Stromal cell of bone marrow (primary cell): ENCODE data around the gene PODNL1.

ENCODE experiments used
- DNase-seq: peaks from one replicate; pipeline ENCODE4 v3.0.0-alpha.2; 2012; ENCODE audit warnings: low read depth

Gene PODNL1

DNA sequence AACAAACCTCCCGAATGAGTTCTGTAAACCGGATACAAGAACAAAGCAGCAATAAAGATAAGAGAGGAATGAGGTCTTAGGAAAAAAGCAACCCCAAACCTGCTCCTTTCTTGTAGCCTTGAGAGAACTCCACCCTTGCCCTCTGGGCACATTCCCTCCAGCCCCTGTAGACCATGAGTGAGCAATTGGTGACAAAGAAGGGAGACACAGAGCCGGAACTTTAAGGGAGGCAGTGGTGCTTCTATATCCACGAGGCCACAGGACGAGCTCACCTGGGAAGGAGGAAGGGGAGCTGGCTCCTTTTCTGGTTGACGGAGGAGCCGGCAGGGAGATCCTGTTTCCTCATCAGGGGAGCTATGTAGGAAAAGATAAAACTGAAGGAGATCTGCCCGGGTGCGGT lies 45.3 kb downstream of the PODNL1 start:
- no peak for DNase-seq

DNA sequence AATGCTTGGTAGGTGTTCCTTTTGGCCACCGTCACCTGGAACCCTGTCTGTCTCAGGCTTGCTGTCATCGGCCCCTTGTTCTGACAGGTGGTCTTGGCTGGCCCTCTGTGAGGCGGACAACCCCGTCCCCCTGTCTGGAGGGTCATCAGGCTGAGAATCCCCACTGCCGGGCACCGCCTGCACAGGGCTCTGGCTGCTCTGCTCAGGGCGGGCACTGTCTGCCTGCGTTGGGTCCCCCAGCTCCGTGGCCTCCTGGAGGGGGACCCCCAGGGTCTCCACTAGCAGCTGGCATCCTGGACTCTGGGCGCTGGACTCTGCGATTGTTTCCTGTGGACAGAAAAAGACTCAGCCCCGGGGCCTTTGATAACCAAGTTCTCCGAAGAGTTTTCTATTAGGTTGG lies 48.1 kb downstream of the PODNL1 start:
- DNase-seq: no peak

DNA sequence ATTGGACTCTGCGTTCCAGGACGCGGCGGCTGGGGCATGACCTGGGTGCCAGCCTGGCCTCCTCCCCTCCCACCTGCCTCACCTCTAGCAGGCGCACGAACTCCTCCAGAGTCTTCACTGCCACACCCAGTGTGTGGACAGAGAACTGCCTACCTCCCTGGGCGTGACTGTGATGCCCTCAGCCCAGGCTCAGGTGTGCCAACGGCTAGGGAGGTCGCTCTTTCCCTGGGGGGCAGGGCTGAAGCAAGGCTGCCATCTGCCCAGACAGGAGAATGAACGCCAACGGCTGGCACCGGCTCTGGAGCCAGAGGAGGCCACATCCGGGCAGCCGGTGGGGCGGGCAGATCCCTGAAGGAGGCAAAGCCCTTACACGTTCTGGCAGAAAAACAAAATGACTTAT lies 49.9 kb downstream of the PODNL1 start:
- no peak for DNase-seq

DNA sequence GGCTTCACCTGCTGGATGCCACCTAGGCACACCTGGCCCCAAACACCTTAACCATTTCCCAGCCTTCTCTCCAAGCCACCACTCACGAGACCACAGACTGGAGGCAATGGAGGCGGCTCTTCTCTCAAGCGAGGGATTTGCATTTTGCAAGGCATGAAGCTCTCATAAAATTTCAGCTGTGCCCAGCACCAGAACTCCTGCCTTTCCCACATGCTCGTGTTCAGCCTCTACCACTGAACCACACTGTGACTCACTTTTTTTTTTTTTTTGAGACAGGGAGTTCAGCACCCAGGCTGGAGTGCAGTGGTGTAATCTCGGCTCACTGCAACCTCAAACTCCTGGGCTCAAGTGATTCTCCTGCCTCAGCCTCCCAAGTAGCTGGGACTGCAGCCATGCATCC lies 50.7 kb downstream of the PODNL1 start:
- DNase-seq: peak; percentile 48

DNA sequence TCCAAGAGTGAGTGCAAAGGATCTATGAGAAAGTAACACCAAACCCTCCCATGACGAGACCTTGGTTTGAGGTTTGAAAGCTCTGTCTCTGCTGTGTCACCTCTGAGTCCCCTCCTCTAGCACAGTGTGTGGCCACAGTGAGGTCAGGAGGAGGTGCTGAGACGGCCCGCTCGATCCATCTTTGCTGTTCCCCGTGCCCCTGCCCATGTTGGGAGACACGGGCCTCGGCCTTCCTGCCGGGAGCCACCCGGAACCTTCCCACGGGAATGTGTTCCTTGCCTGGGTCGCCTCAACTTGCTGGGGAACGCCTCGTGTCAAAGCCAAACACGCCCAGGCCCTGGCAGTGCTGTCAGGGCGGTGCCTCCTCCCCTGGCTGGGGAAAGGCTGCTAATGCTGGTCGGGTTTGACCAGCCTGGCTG lies 51.2 kb downstream of the PODNL1 start:
- no peak for DNase-seq

DNA sequence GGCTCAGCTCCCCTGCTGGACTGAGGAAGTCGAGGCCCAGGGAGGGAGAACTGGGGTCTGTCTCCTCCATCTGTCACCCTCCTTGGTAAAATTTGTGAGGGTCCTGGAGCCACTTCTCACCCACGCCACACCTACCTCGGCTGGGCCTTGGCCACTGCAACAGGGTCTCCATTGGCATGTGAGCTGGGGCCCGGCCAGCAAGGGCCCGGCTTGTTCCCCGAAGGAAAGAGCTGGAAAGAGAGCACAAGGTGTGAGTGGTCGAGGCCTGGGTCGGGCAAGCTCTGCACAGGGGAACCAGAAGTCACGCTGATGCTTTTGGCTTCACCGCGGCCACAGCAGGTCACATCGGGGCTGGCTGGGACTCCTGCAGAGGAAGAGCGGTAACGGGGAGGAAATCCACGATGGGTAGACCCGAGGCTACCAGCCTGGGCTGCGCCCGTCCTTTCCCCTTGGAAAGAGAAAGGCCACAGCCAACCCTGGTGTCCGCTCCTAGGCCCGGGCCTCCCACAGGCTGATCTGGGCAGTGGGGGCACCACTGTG lies 52.3 kb downstream of the PODNL1 start:
- no peak for DNase-seq

DNA sequence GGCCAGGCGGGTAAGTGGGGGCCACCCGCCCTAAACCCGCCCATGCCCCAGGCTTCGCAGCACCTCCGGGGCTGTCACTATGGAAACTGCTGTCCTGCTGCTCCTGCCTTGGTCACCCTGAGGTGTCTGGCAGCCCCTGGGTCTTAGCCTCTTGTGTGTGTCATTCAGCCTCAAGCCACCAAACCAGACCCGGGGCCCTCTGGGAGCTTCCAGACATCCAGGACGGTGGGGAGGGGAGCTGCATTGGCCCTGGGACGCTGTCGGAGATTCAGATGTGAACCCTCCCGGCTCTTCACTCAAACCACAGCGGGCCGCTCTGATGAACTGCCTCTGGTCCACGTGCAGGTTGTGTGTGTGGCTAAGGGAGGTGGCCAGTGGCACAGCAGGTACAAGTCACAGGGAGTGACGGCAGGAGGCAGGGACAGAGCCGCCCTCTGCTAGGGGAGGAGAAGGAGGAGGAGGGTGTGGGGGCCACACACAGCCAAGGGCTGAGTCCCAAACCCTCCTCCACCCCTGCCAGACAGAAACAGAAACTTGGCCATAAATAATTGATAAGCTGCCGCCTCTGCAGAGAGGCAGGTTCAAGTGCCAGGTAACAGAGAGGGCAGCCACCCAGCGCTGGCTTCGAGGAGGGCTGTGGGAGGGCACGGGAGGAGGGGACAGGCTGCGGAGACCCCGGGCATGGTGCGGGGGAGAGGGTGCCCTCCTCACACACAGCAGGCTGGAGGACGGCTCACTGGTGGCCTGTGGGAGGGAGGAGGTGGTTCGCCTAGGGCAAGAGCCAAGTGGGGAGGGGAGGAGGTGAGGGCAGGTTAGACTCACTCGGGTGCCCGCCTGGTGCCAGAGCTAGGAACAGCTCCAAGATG lies 53.3 kb downstream of the PODNL1 start:
- DNase-seq: no peak

DNA sequence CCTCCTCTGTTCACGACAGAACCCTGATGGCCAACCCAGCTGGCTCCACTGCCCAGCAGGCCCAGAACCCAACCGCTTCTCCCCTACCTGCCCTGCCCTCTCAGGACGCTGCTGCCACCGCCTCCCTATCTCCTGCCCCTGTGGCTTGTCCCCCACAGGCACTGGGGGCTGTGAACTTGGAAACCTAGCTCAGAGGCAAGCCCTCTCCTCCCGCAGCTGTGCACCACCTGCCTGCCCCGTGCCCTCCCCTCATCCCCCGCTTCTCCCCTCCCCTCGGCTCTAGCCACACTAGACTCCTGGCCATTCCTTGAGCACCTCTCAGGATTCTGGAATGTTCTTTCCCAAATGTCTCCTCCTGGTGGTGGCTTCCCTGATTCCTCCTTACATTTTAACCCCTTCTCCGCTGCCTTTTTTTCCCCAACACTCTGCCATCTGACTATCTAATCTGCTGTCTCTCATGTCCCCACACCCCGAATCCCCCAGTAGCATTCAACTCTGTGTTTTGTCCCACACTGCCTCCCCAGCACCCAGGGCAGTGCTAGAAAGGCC lies 54.6 kb downstream of the PODNL1 start:
- no peak for DNase-seq

DNA sequence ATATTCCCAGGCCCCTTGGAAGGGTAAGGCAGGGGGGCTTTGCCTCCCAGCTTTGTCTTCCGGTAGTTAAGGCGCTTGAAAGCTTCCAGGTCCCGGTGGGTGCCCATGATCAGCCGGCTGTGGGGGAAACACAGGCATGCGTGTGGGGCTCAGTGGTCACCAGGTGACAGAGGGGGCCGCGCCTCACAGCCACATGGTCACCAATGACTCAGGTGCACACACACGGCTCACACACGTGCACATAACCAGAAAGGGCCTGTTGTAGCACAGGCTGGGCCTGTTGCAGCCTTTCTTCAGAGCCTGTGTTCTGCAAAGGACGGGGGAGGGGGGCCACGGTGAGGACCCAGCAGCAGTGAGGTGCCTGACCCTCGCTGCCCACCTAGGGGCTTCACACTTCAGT lies 55.4 kb downstream of the PODNL1 start:
- DNase-seq: no peak

DNA sequence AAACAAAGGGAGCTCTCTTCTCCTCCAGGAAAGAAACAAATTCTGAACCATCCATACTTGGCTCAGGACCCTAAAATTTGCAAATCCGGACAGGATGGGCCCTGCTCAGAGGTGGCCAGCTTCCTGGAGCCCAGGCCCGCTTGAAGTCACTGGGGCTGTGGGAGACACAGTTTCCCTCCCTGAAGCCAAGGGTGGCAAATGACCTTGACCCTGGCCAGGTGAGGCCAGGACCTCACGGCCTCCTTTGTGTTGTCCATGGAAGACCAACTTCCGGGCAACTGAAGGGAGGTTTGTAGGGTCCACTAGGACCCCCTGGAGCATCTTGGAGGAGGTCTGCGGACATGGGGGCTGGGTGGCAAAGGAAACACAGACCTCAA lies 55.8 kb downstream of the PODNL1 start:
- DNase-seq: no peak

DNA sequence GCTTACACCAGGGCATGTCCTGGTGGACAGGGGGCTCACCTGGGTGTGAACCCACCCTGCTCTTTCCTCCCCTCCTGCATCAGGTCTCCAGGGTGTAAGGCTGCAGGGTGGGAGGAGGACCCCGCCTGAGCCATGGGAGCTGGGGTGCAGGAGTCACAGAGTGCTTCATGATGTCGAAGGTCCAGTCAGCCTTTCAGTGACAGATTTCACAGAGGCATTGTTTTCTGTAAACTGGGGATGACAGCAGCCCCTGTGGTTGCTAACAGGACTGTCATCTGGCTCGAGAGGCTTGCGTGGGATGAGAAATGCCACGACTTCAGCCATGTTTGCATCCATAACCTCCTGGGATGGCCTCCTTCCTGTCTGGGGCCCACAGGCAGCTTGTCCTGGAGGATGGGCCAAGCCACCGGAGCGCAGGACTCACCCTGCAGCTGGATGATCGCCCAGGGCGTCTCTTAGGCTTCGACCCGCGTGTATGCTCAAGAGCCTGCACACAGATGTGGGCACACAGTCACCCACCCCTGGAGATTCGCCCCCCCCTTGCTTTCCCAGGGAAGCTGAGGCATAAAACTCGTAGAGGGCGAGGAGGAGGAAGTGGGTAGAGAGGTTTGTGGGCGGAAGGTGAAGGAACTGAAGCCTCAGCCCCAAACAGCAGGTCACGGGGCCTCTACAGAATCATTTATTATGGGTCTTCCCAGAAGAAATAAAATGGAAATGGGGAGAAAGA lies 56.4 kb downstream of the PODNL1 start:
- peak; percentile 41 for DNase-seq

DNA sequence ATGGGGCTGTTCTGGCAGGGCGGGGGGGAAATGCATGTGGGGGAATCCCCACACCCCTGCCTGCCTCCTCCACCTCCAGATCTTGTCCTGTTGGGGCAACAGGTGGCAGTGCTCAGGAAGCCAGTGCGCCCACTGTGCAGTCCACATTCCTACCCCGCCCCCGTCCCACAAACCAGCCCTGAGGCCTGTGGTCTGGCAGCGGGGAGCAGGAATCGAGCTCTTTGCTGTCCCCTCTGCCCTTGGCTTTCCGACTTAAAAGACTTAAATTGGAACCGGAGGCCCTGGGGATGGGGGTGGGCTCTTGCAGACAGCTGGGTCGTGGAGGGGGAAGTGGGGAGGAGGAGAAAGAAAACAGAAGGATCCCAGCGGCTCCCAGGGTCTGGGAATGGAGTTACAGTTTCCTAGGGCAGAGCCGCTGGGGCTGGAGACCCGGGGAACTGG lies 56.9 kb downstream of the PODNL1 start:
- DNase-seq: no peak
